IPS-NIHi7 (cell line): ENCODE data around the gene PAX6.

ENCODE experiments used
- DNase-seq: peaks from one replicate; pipeline ENCODE4 v3.0.0; 2012; ENCODE audit warnings: mixed read lengths; ENCODE audit errors: extremely low spot score

PAX6 gene

GRCh38 chr11:31810779-31811647 lies at the start of gene PAX6:
Gene PAX6, minus strand, starts transcription at chr11:31811322. Its CDS starts 4,911 bp downstream, at chr11:31806411.
- no peak for DNase-seq

GRCh38 chr11:31860391-31860790 lies 49.3 kb upstream of the PAX6 start:
- DNase-seq = no peak

GRCh38 chr11:31856248-31856647 lies 45.1 kb upstream of the PAX6 start:
- no peak for DNase-seq

GRCh38 chr11:31855466-31855865 lies 44.3 kb upstream of the PAX6 start:
- DNase-seq = no peak

- DNase-seq = no peak
These were observed 39.2 kb upstream of the PAX6 start for GRCh38 chr11:31850365-31850764.

GRCh38 chr11:31847761-31848160 lies 36.6 kb upstream of the PAX6 start:
- DNase-seq = no peak

- DNase-seq = no peak
These were observed 34.2 kb upstream of the PAX6 start for GRCh38 chr11:31845331-31845730.

- no peak for DNase-seq
These were observed 33.2 kb upstream of the PAX6 start for GRCh38 chr11:31844351-31844750.

GRCh38 chr11:31841435-31841834 lies 30.3 kb upstream of the PAX6 start:
- no peak for DNase-seq

GRCh38 chr11:31834237-31834636 lies 23.1 kb upstream of the PAX6 start:
- peak; percentile 55 for DNase-seq

GRCh38 chr11:31830406-31830805 lies 19.3 kb upstream of the PAX6 start:
- no peak for DNase-seq

- no peak for DNase-seq
These were observed 17.1 kb upstream of the PAX6 start for GRCh38 chr11:31828217-31828616.

- no peak for DNase-seq
These were observed 16.5 kb upstream of the PAX6 start for GRCh38 chr11:31827455-31828206.

GRCh38 chr11:31826536-31827438 lies 15.7 kb upstream of the PAX6 start:
- DNase-seq = no peak

- DNase-seq = no peak
These were observed 14.8 kb upstream of the PAX6 start for GRCh38 chr11:31825838-31826484.

GRCh38 chr11:31824879-31825837 lies 14.0 kb upstream of the PAX6 start:
- no peak for DNase-seq

- no peak for DNase-seq
These were observed 13.3 kb upstream of the PAX6 start for GRCh38 chr11:31824332-31824878.

- DNase-seq = no peak
These were observed 12.7 kb upstream of the PAX6 start for GRCh38 chr11:31823644-31824331.

GRCh38 chr11:31822927-31823643 lies 12.0 kb upstream of the PAX6 start:
- no peak for DNase-seq
